GM12878 (cell line): ENCODE measurements around the gene ZBTB22. TPM values are rescaled to one million over a fixed set of nuclear protein-coding genes. Genes with fewer than 3 reads are reported as not detected.

Experiments used
- CBX3 ChIP-seq: fragments of 200-600 bp; sonication (generic); IDR thresholded peaks from 2 replicates; pipeline ENCODE4 v1.6.1; 2016; ENCODE audit warnings: low read depth, borderline replicate concordance
- CREB1 ChIP-seq: IDR thresholded peaks from 2 replicates; pipeline ENCODE4 v1.6.1; 2012; ENCODE audit warnings: low read depth, mild to moderate bottlenecking, inconsistent platforms
- GATAD2B ChIP-seq: fragments of 450-650 bp; conservative IDR thresholded peaks from 2 replicates; pipeline ENCODE4 v1.6.1; 2017; ENCODE audit warnings: low read depth, mild to moderate bottlenecking, moderate library complexity
- LARP7 ChIP-seq: fragments of 450-650 bp; IDR thresholded peaks from 2 replicates; pipeline ENCODE4 v1.6.1; 2017; ENCODE audit warnings: mild to moderate bottlenecking
- MLLT1 ChIP-seq: fragments of 450-650 bp; IDR thresholded peaks from 2 replicates; pipeline ENCODE4 v1.6.1; 2016; ENCODE audit warnings: mild to moderate bottlenecking
- NFIC ChIP-seq: IDR thresholded peaks from 2 replicates; pipeline ENCODE4 v1.6.1; 2012; ENCODE audit warnings: low read depth, mild to moderate bottlenecking, inconsistent platforms, low read length, moderate library complexity
- RCOR1 ChIP-seq: conservative IDR thresholded peaks from 2 replicates; pipeline ENCODE4 v1.6.1; 2012; ENCODE audit warnings: low read depth, low read length, improper control_type of control experiment
- RUNX3 ChIP-seq: IDR thresholded peaks from 2 replicates; pipeline ENCODE4 v1.6.1; 2012; ENCODE audit warnings: low read length, inconsistent platforms
- SIX5 ChIP-seq: IDR thresholded peaks from 2 replicates; pipeline ENCODE4 v1.6.1; 2011; ENCODE audit warnings: mild to moderate bottlenecking, low read depth, low read length, moderate library complexity; ENCODE audit not compliant: severe bottlenecking
- SP1 ChIP-seq: IDR thresholded peaks from one replicate; pipeline ENCODE4 v1.6.1; 2011; ENCODE audit warnings: low read depth, low read length
- USF1 ChIP-seq: IDR thresholded peaks from 2 replicates; pipeline ENCODE4 v1.6.1; 2011; ENCODE audit warnings: borderline replicate concordance, low read depth, mild to moderate bottlenecking, moderate library complexity, mixed read lengths, low read length; ENCODE audit not compliant: insufficient read depth; ENCODE audit errors: extremely low read length
- ZBTB4 ChIP-seq: fragments of 450-650 bp; formaldehyde crosslinking; IDR thresholded peaks from 2 replicates; pipeline ENCODE4 v1.4.0; 2022; ENCODE audit warnings: mild to moderate bottlenecking, moderate library complexity
- polyA plus RNA-seq, 11 experiments: library from polyadenylated mRNA; depleted of rRNA in 4 of 11; unstranded in 6 of 11; stranded (reverse) in 5 of 11; fragments of >200 nt; fragmentation: Nextera tagmentation in 4 of 11; fragmentation: Illumina TruSeq in 1 of 11; extraction: Ambion mirVana in 4 of 11; extraction: Trizol in 1 of 11; gene quantifications; 1 replicate in 1 of 11; 2 replicates in 10 of 11; pipeline versions ENCODE4 v1.2.1 to v1.2.3, GENCODE V29; 2011 to 2016; ENCODE audit warnings: inconsistent platforms in 2 of 11, missing spikeins in 2 of 11, low read depth in 1 of 11
- total RNA-seq, 4 experiments: library from RNA; depleted of rRNA in 3 of 4; stranded (reverse); fragments of >200 nt in 3 of 4; fragmentation: Illumina TruSeq in 1 of 4; extraction: Trizol in 1 of 4; gene quantifications; 2 replicates each; pipeline versions ENCODE4 v1.2.1 to v1.2.3, GENCODE V29; 2013 to 2021
- TF ChIP-seq, protein P1 (sequence below): fragments of 450-650 bp; IDR thresholded peaks from 2 replicates; pipeline ENCODE4 v1.6.1; 2017; ENCODE audit warnings: antibody characterized with exemption, mild to moderate bottlenecking, moderate library complexity
- TF ChIP-seq, protein P2 (sequence below): fragments of 450-650 bp; IDR thresholded peaks from 2 replicates; pipeline ENCODE4 v1.6.1; 2017; ENCODE audit warnings: mild to moderate bottlenecking, moderate library complexity

The ZBTB22 gene
- total and polyA plus RNA-seq, 10 of the 15 experiments (the other 5 are each of a cell fraction or from before 2014, with no cell fraction given) = 0.11 to 9.9 (median 4.8) TPM

- TF ChIP-seq ZBTB4 (CRISPR knock-in tag) (peak; percentile 73), RCOR1 (no peak), CBX3 (no peak), GATAD2B (peak; percentile 99), NFIC (no peak), LARP7 (peak; percentile 99), RUNX3 (no peak), SP1 (peak; percentile 20), USF1 (no peak), CREB1 (no peak), MLLT1 (no peak; the same call in 1 of the 2 replicates), SIX5 (no peak)
- TF ChIP-seq, protein P1, sequence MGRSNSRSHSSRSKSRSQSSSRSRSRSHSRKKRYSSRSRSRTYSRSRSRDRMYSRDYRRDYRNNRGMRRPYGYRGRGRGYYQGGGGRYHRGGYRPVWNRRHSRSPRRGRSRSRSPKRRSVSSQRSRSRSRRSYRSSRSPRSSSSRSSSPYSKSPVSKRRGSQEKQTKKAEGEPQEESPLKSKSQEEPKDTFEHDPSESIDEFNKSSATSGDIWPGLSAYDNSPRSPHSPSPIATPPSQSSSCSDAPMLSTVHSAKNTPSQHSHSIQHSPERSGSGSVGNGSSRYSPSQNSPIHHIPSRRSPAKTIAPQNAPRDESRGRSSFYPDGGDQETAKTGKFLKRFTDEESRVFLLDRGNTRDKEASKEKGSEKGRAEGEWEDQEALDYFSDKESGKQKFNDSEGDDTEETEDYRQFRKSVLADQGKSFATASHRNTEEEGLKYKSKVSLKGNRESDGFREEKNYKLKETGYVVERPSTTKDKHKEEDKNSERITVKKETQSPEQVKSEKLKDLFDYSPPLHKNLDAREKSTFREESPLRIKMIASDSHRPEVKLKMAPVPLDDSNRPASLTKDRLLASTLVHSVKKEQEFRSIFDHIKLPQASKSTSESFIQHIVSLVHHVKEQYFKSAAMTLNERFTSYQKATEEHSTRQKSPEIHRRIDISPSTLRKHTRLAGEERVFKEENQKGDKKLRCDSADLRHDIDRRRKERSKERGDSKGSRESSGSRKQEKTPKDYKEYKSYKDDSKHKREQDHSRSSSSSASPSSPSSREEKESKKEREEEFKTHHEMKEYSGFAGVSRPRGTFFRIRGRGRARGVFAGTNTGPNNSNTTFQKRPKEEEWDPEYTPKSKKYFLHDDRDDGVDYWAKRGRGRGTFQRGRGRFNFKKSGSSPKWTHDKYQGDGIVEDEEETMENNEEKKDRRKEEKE = 0 out of 2 replicates have a peak, but pooled peaks have one; percentile 33
- TF ChIP-seq, protein P2, sequence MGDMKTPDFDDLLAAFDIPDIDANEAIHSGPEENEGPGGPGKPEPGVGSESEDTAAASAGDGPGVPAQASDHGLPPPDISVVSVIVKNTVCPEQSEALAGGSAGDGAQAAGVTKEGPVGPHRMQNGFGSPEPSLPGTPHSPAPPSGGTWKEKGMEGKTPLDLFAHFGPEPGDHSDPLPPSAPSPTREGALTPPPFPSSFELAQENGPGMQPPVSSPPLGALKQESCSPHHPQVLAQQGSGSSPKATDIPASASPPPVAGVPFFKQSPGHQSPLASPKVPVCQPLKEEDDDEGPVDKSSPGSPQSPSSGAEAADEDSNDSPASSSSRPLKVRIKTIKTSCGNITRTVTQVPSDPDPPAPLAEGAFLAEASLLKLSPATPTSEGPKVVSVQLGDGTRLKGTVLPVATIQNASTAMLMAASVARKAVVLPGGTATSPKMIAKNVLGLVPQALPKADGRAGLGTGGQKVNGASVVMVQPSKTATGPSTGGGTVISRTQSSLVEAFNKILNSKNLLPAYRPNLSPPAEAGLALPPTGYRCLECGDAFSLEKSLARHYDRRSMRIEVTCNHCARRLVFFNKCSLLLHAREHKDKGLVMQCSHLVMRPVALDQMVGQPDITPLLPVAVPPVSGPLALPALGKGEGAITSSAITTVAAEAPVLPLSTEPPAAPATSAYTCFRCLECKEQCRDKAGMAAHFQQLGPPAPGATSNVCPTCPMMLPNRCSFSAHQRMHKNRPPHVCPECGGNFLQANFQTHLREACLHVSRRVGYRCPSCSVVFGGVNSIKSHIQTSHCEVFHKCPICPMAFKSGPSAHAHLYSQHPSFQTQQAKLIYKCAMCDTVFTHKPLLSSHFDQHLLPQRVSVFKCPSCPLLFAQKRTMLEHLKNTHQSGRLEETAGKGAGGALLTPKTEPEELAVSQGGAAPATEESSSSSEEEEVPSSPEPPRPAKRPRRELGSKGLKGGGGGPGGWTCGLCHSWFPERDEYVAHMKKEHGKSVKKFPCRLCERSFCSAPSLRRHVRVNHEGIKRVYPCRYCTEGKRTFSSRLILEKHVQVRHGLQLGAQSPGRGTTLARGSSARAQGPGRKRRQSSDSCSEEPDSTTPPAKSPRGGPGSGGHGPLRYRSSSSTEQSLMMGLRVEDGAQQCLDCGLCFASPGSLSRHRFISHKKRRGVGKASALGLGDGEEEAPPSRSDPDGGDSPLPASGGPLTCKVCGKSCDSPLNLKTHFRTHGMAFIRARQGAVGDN = peak; percentile 79
These were observed 40.5 kb downstream of the ZBTB22 start, which contains the start of gene B3GALT4 (continued) for GRCh38 chr6:33276864-33277662.
